Measurements from ENCODE around the gene OTOP3. TPM values are rescaled to one million over a fixed set of nuclear protein-coding genes. Genes with fewer than 3 reads are reported as not detected.

OTOP3 gene
- total and polyA plus RNA-seq, 2 experiments from 2014 or later: not detected

GRCh38 chr17:74977802-74978201 is 42.1 kb downstream of the OTOP3 start:
- TF ChIP-seq ETS1 (IDR thresholded peaks at IDR 0.05) (no peak), REST (IDR thresholded peaks at IDR 0.05; ENCODE audit: unreplicated experiment) (no peak), POLR2AphosphoS5 (IDR thresholded peaks at IDR 0.05; ENCODE audit: low read depth) (no peak)
- H3K36me3 ChIP-seq (ENCODE audit: insufficient read depth): no peaks in the 10 kb centered on the region
- no peaks in the 10 kb centered on the region for H4K20me1 ChIP-seq (replicated peaks; ENCODE audit: insufficient read depth)
- DNase-seq (ENCODE audit: low spot score) (no peak), ATAC-seq (no peak)
- no peaks in the 10 kb centered on the region for H3K9me2 ChIP-seq (ENCODE audit: insufficient read depth)
- no peaks in the 10 kb centered on the region for H3K79me2 ChIP-seq (replicated peaks; ENCODE audit: insufficient read depth)
- no peak overlapping the region for H3K4me3 Mint-ChIP-seq
- H3K9me3 Mint-ChIP-seq: no peaks in the 10 kb centered on the region
- no peaks in the 10 kb centered on the region; the same call in 2 of the 3 replicates for H3K36me3 Mint-ChIP-seq (ENCODE audit: low read depth)
- H3K4me2 ChIP-seq: no peak overlapping the region
- no peak overlapping the region for H2AFZ ChIP-seq
- peaks cover 37% of the 10 kb centered on the region for H3K27me3 Mint-ChIP-seq (ENCODE audit: insufficient read depth, low read depth, poor library complexity)
- no peak overlapping the region for H3K4me3 ChIP-seq
- no peak overlapping the region for H3K27ac ChIP-seq (ENCODE audit: low read depth)
- no peak overlapping the region for H3K27ac Mint-ChIP-seq
- H3K4me1 Mint-ChIP-seq: peaks cover 7% of the 10 kb centered on the region; the same call in 2 of the 3 replicates
- peaks cover 43% of the 10 kb centered on the region for H3K27me3 ChIP-seq (ENCODE audit: insufficient read depth)
- peaks cover 5% of the 10 kb centered on the region; the same call in 1 of the 2 replicates for H3F3A ChIP-seq (replicated peaks; ENCODE audit: low read depth)
- H3K4me1 ChIP-seq (ENCODE audit: insufficient read depth): peaks cover 11% of the 10 kb centered on the region

- Histone ChIP-seq H3F3A (replicated peaks; ENCODE audit: low read depth) (peaks cover 8% of the 10 kb centered on the region; the same call in 1 of the 2 replicates), H2AFZ (no peak overlapping the region), H3K36me3 (ENCODE audit: insufficient read depth) (no peaks in the 10 kb centered on the region), H3K9me2 (ENCODE audit: insufficient read depth) (no peaks in the 10 kb centered on the region), H3K4me3 (no peak overlapping the region), H3K4me2 (no peak overlapping the region), H3K27me3 (ENCODE audit: insufficient read depth) (peaks cover 39% of the 10 kb centered on the region), H3K27ac (ENCODE audit: low read depth) (no peak overlapping the region), H3K79me2 (replicated peaks; ENCODE audit: insufficient read depth) (no peaks in the 10 kb centered on the region), H3K4me1 (ENCODE audit: insufficient read depth) (peaks cover 11% of the 10 kb centered on the region), H4K20me1 (replicated peaks; ENCODE audit: insufficient read depth) (no peaks in the 10 kb centered on the region)
- no peak overlapping the region for H3K27ac Mint-ChIP-seq
- H3K9me3 Mint-ChIP-seq: no peaks in the 10 kb centered on the region
- H3K4me1 Mint-ChIP-seq: peaks cover 7% of the 10 kb centered on the region; the same call in 2 of the 3 replicates
- ATAC-seq (no peak), DNase-seq (ENCODE audit: low spot score) (no peak)
- H3K27me3 Mint-ChIP-seq (ENCODE audit: insufficient read depth, low read depth, poor library complexity): peaks cover 33% of the 10 kb centered on the region
- H3K4me3 Mint-ChIP-seq: no peak overlapping the region
- H3K36me3 Mint-ChIP-seq (ENCODE audit: low read depth): no peaks in the 10 kb centered on the region
- TF ChIP-seq ZNF331 (CRISPR knock-in tag; IDR thresholded peaks at IDR 0.05; ENCODE audit: low read depth): no peak
- TF ChIP-seq ZNF462 (CRISPR knock-in tag; IDR thresholded peaks at IDR 0.05): no peak
- TF ChIP-seq ETS1 (IDR thresholded peaks at IDR 0.05): no peak
- no peak for TF ChIP-seq ZNF114 (CRISPR knock-in tag; IDR thresholded peaks at IDR 0.05)
- TF ChIP-seq JUNB (IDR thresholded peaks at IDR 0.05; ENCODE audit: unreplicated experiment): no peak
- TF ChIP-seq NANOG (IDR thresholded peaks at IDR 0.05; ENCODE audit: borderline replicate concordance): no peak
- TF ChIP-seq CREB1 (CRISPR knock-in tag; IDR thresholded peaks at IDR 0.05; ENCODE audit: low read depth): no peak
- no peak for TF ChIP-seq POLR2AphosphoS5 (IDR thresholded peaks at IDR 0.05; ENCODE audit: low read depth)
These were observed 42.5 kb downstream of the OTOP3 start for GRCh38 chr17:74978240-74978639.

Measured in GM23338 (cell line).